ENCODE results near the gene MBD5.

- no peak for TF ChIP-seq CTCF (IDR thresholded peaks at IDR 0.05)
- TF ChIP-seq EZH2 (IDR thresholded peaks at IDR 0.05), result no peak
Observed at GRCh38 chr2:148528356-148529064, 507.6 kb downstream of the MBD5 start.

Measured in neural progenitor cell (in vitro differentiated cells).